Ovary (tissue), 9 donors: ENCODE data around the gene NRAP. TPM values are rescaled to one million over a fixed set of nuclear protein-coding genes. Genes with fewer than 3 reads are reported as not detected.

Experiments used
- DNase-seq, 5 donors: peaks; one replicate each; pipeline ENCODE4 v3.0.0-alpha.2; 2019 to 2020
- H3K27ac ChIP-seq, 2 donors: fragments of 200-600 bp; one replicate each; pipeline versions ENCODE4 v1.5.1 to v1.8.0; 2019 to 2022
- H3K27me3 ChIP-seq: fragments of 200-600 bp; one replicate; pipeline ENCODE4 v1.8.0; 2022
- H3K36me3 ChIP-seq: fragments of 200-600 bp; sonication (generic); one replicate; pipeline ENCODE4 v1.5.1; 2019
- H3K4me1 ChIP-seq: one replicate; pipeline ENCODE4 v1.8.1; 2013; ENCODE audit warnings: mild to moderate bottlenecking, moderate library complexity; ENCODE audit not compliant: insufficient read depth
- H3K4me3 ChIP-seq: fragments of 200-600 bp; sonication (generic); one replicate; pipeline ENCODE4 v1.5.1; 2017
- H3K9me3 ChIP-seq, 2 donors: fragments of 200-600 bp in 1 of 2; sonication (generic) in 1 of 2; one replicate each; pipeline versions ENCODE4 v1.5.1 to v1.8.1; 2013 to 2019; ENCODE audit warnings: mild to moderate bottlenecking in 1 of 2, moderate library complexity in 1 of 2
- CTCF ChIP-seq, 3 donors: fragments of 450-650 bp in 2 of 3; fragments of 200-600 bp in 1 of 3; IDR thresholded peaks; one replicate each; pipeline versions ENCODE4 v1.5.1 to v1.8.0; 2016 to 2022; ENCODE audit warnings: antibody characterized with exemption in 3 of 3, mild to moderate bottlenecking in 1 of 3
- EP300 ChIP-seq: sonication (generic); formaldehyde crosslinking; IDR thresholded peaks from one replicate; pipeline ENCODE4 v1.6.1; 2017; ENCODE audit warnings: antibody characterized with exemption
- POLR2A ChIP-seq: fragments of 450-650 bp; IDR thresholded peaks from one replicate; pipeline ENCODE4 v1.6.1; 2017; ENCODE audit warnings: antibody characterized with exemption, mild to moderate bottlenecking, moderate library complexity
- WGBS, 3 donors: extraction: QIAGEN DNeasy Blood & Tissue Kit in 1 of 3; methylation state at CpG; one replicate each; pipeline versions ENCODE4 v1.1.5 to v1.1.7; 2013 to 2017; 5-methylcytosine and 5-hydroxymethylcytosine counted together
- intact Hi-C, 4 donors: fragments of 100-400 bp; cut with DNase I; formaldehyde crosslinking; loops; one replicate each; pipeline versions ENCODE4 v1.11.0 to v1.15.1; 2022 to 2023
- polyA plus RNA-seq, 2 donors: library from polyadenylated mRNA; stranded (reverse); fragments of 200-250 nt in 1 of 2; fragments of 350-450 nt in 1 of 2; fragmentation: Illumina TruSeq in 1 of 2; extraction: RNeasy Lipid Tissue Mini Kit (QIAGEN cat#74804) in 1 of 2; gene quantifications; one replicate each; pipeline ENCODE4 v1.2.3, GENCODE V29; 2013 to 2014
- total RNA-seq, 7 donors: library from RNA; depleted of rRNA in 2 of 7; stranded (reverse); fragments of >200 nt in 2 of 7; fragmentation: NEBNext Ultra II Directional in 3 of 7; extraction: Animal tissue kit (Norgen Biotek cat#: 25700) in 3 of 7; gene quantifications; one replicate each; pipeline versions ENCODE4 v1.1.0 to v1.2.4, GENCODE V29; 2016 to 2023
- donor health status: DM: no; HTN: no; CAD: no; lungs with moderate emphysema.
- donor health status: DM: no; HTN: no; CAD: no.
- donor health status: Bipolar disorder and iron deficiency.
- donor health status: DM: yes; HTN: yes; CAD: no.
- donor health status: DM: no; HTN: no; CAD: no.
- donor health status: DM: yes; HTN: yes; CAD: no.

The NRAP gene
- total and polyA plus RNA-seq, 9 donors = 0.02 to 0.25 (median 0.11) TPM; not detected in 2

DNA sequence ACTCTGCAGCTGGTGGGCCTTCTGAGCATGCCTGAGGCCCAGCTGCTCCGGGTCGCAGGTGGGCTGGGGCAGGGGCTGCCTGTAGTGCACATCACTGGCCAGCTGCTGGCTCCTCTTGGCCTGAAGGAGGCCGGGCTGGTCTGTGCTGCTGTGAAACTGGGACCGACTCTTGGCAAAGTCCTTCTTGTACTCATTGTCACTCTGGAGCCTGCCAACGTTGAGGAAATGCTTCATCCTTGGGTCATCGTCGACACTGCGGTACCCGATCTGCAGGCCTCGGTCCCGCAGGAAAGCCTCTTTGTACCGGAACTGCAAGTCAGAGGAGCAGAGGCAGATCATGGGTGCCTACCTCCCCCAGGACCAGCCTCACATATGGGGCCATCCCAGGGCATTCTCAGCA, 73.3 kb downstream of the NRAP start:
- 79 to 93% (median 88%) methylated on average over 11 to 12 of the region's 12 CpGs for WGBS, 3 donors
- intact Hi-C loops = no loop called here
- Histone ChIP-seq H3K9me3 (no peaks in the 10 kb centered on the region), H3K27me3 (no peaks in the 10 kb centered on the region), H3K27ac (no peak overlapping the region), H3K4me1 (no peaks in the 10 kb centered on the region), H3K4me3 (no peak overlapping the region), H3K36me3 (no peaks in the 10 kb centered on the region)
- no peak for DNase-seq
- no peak for TF ChIP-seq CTCF (IDR thresholded peaks at IDR 0.05)

GRCh38 chr10:113589201-113589770, 74.6 kb downstream of the NRAP start:
- intact Hi-C loops = no loop called here
- Histone ChIP-seq H3K4me3 (no peak overlapping the region), H3K4me1 (no peaks in the 10 kb centered on the region), H3K27ac (no peak overlapping the region), H3K36me3 (no peaks in the 10 kb centered on the region), H3K27me3 (no peaks in the 10 kb centered on the region), H3K9me3 (no peaks in the 10 kb centered on the region)
- WGBS, 3 donors = 70 to 82% (median 73%) methylated on average over 13 of the region's 13 CpGs
- TF ChIP-seq POLR2A (no peak), CTCF (IDR thresholded peaks at IDR 0.05) (no peak), EP300 (no peak)
- DNase-seq = no peak

DNA sequence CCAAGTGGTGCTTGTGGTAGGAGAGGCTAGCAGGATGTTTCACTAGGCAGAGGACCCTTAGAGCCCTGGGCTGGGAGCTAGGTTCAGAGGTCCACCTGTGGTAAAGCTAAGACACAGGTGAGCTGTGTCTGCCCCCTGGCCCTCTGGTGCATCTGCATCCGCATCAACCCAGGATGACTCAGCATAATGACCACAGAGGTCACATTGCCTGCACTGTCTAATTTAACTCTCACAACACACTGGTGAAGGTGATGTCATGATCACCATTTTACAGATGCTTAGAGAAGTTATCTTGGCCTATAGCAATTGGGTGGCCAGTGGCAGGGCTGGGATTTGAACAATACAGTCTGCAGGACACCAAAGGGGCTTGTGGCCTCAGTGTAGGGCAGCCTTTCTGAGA, 77.9 kb downstream of the NRAP start:
- no peaks in the 10 kb centered on the region for H3K36me3 ChIP-seq
- no peaks in the 10 kb centered on the region for H3K9me3 ChIP-seq
- H3K27ac ChIP-seq = no peak overlapping the region
- TF ChIP-seq POLR2A (no peak), CTCF (IDR thresholded peaks at IDR 0.05) (no peak), EP300 (no peak)
- no peaks in the 10 kb centered on the region for H3K4me1 ChIP-seq
- no peak overlapping the region for H3K4me3 ChIP-seq
- no peaks in the 10 kb centered on the region for H3K27me3 ChIP-seq
- intact Hi-C loops = no loop called here
- 41 to 58% (median 46%) methylated on average over 1 of the region's 1 CpG for WGBS, 3 donors
- no peak for DNase-seq

DNA sequence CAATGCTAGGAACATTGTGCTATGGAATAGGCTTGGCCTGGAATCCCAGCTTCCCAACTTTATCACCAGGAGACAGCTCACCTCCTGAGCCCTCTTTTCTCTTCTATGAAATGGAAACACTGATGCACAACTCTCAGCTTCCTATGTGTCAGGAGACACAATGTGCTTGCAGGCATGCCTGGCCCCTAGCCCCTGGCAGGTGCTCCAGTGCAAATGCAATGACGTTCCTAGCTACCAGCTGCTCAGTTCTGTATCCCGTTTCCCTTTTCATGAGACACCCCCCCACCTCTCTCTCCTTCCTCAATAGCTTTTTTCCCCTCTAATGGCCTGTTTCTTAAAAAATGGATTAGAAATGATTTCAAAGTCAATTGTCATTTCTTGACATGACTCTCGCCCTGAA, 80.3 kb downstream of the NRAP start:
- Histone ChIP-seq H3K4me3 (no peak overlapping the region), H3K27ac (no peak overlapping the region), H3K36me3 (no peaks in the 10 kb centered on the region), H3K9me3 (no peaks in the 10 kb centered on the region), H3K4me1 (no peaks in the 10 kb centered on the region), H3K27me3 (no peaks in the 10 kb centered on the region)
- no peak for TF ChIP-seq CTCF (IDR thresholded peaks at IDR 0.05)
- TF ChIP-seq POLR2A = no peak
- intact Hi-C loops = no loop called here
- no peak for DNase-seq
- 33 to 55% (median 54%) methylated on average over 3 of the region's 3 CpGs for WGBS, 3 donors

DNA sequence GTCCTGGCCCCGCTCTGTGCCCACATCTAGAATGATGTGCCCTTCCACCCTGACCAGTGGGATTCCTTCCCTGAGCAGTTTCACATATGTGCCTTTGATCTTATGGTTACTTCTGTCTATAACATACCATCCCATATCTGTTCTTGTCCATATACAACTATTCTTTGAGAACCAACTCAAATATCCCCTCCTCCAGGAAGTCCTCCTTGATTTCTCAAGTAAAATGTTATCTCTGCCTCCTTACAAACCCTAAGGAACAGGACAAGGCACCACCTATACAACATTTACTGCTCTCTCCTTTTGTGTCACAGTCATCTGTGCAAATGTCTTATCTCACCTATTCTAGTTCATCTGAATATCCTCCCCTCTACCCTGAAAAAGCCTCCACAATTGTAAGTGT, 82.7 kb downstream of the NRAP start:
- Histone ChIP-seq H3K27me3 (no peaks in the 10 kb centered on the region), H3K4me3 (no peak overlapping the region), H3K9me3 (no peaks in the 10 kb centered on the region), H3K36me3 (no peaks in the 10 kb centered on the region), H3K4me1 (no peaks in the 10 kb centered on the region), H3K27ac (no peak overlapping the region)
- intact Hi-C loops = no loop called here
- TF ChIP-seq EP300 (no peak), POLR2A (no peak), CTCF (IDR thresholded peaks at IDR 0.05) (no peak)
- WGBS, 3 donors = 75 to 82% (median 79%) methylated on average over 1 of the region's 1 CpG
- DNase-seq = no peak
